Measurements from ENCODE around the gene SGSM1. TPM values are rescaled to one million over a fixed set of nuclear protein-coding genes. Genes with fewer than 3 reads are reported as not detected.

Gene SGSM1
- total RNA-seq, 2 experiments from 2014 or later: 0.13 TPM; not detected in 1

DNA sequence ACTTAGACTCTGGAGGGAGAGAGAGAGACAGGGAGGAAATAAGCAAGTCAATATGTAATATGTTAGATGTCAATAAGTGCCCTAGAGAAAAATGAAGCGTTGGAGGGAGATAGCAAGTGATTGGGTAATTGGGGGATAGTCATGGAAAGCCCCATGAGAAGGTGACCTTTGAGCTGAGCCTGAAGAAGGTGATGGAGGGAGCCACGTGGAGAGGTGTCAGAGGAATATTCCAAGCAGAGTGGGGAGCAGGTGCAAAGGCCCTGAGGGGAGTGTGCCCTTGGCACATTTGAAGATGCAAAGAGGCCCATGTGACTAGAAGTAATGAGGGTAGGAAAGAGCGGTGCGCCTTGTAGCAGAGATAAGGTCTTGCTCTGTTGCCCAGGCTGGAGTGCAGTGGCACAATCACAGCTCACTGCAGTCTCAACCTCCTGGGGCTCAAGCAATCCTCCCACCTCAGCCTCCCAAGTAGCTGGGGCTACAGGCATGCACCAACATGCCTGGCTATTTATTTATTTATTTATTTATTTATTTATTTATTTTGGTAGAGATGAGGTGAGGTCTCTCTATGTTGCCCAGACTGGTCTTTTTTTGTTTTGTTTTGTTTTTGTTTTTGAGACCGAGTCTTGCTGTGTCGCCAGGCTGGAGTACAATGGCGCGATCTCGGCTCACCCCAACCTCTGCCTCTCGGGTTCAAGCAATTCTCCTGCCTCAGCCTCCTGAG lies 138.4 kb downstream of the SGSM1 start:
- DNase-seq: no peak
- no peak overlapping the region for H3K4me3 Mint-ChIP-seq
- CTCF ChIA-PET: interaction anchor here (1.0 to 12.1 kb wide), 3 partner anchors 94 to 111 kb away, joined by 4 to 110 read pairs (median 4); no protein-coding TSS in a partner anchor
- no peak for ATAC-seq
- no peak overlapping the region for H3K27ac Mint-ChIP-seq
- TF ChIP-seq, protein P1, sequence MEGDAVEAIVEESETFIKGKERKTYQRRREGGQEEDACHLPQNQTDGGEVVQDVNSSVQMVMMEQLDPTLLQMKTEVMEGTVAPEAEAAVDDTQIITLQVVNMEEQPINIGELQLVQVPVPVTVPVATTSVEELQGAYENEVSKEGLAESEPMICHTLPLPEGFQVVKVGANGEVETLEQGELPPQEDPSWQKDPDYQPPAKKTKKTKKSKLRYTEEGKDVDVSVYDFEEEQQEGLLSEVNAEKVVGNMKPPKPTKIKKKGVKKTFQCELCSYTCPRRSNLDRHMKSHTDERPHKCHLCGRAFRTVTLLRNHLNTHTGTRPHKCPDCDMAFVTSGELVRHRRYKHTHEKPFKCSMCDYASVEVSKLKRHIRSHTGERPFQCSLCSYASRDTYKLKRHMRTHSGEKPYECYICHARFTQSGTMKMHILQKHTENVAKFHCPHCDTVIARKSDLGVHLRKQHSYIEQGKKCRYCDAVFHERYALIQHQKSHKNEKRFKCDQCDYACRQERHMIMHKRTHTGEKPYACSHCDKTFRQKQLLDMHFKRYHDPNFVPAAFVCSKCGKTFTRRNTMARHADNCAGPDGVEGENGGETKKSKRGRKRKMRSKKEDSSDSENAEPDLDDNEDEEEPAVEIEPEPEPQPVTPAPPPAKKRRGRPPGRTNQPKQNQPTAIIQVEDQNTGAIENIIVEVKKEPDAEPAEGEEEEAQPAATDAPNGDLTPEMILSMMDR (IDR thresholded peaks at IDR 0.05): no peak
- no peaks in the 10 kb centered on the region for H3K36me3 Mint-ChIP-seq (ENCODE audit: low read depth)
- peaks cover 25% of the 10 kb centered on the region for H3K27me3 Mint-ChIP-seq
- no peaks in the 10 kb centered on the region for H3K4me1 Mint-ChIP-seq (ENCODE audit: low read depth)
- H3K9me3 Mint-ChIP-seq: no peaks in the 10 kb centered on the region
- POLR2A ChIA-PET: no interaction called here
- intact Hi-C loops (cut with micrococcal nuclease): no loop called here

DNA sequence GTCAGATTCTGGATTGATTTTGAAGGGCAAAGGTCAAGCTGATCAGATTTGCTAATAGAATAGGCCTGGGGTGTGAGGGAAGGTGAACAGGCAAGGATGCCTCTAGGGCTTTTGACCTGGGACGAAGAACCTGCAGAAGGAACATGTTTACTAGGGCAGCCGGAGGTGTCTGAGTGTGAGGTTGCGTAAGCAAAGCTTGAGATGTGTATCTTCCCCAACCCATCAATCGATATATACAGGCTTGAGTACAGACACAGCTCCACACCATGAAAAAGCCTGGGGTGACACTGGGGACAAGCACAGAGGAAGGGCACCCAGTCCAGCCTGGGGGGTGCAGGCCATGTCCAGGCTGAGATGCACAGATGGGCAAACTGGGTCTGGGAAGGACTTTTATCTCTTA lies 139.4 kb downstream of the SGSM1 start:
- DNase-seq (no peak), ATAC-seq (no peak)
- CTCF ChIA-PET: interaction anchor here (12.1 kb wide), 1 partner anchor 105 kb away, joined by 110 read pairs; no protein-coding TSS in a partner anchor
- TF ChIP-seq, protein P1 (IDR thresholded peaks at IDR 0.05): no peak
- H3K36me3 Mint-ChIP-seq (ENCODE audit: low read depth): no peaks in the 10 kb centered on the region
- peaks cover 33% of the 10 kb centered on the region for H3K27me3 Mint-ChIP-seq
- POLR2A ChIA-PET: no interaction called here
- no peaks in the 10 kb centered on the region for H3K9me3 Mint-ChIP-seq
- H3K27ac Mint-ChIP-seq: no peak overlapping the region
- H3K4me1 Mint-ChIP-seq (ENCODE audit: low read depth): peaks cover 5% of the 10 kb centered on the region
- intact Hi-C loops (cut with micrococcal nuclease): no loop called here
- H3K4me3 Mint-ChIP-seq: no peak overlapping the region

DNA sequence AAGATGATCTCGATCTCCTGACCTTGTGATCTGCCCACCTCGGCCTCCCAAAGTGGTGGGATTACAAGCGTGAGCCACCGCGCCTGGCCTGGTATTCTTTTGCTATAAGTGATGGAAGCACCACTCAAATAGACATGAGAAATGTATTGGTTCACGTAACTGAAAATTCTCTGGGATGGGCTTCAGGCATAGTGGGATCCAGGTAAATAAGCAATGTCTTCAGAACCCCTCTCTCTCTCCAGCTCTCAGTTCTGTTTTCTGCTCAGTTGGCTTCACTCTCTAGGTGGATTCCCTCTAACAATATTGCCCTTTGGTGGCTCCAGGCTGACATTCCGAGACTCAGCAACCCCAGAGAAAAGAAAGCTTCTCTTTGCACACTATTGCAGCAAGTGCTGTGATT lies 141.4 kb downstream of the SGSM1 start:
- peaks cover 13% of the 10 kb centered on the region for H3K4me1 Mint-ChIP-seq (ENCODE audit: low read depth)
- no peaks in the 10 kb centered on the region for H3K9me3 Mint-ChIP-seq
- no peak overlapping the region for H3K27ac Mint-ChIP-seq
- TF ChIP-seq, protein P1 (IDR thresholded peaks at IDR 0.05): no peak
- intact Hi-C loops (cut with micrococcal nuclease): no loop called here
- POLR2A ChIA-PET: no interaction called here
- no peak for DNase-seq
- ATAC-seq: no peak
- H3K36me3 Mint-ChIP-seq (ENCODE audit: low read depth): no peaks in the 10 kb centered on the region
- H3K27me3 Mint-ChIP-seq: peaks cover 43% of the 10 kb centered on the region
- CTCF ChIA-PET: interaction anchor here (0.7 to 12.1 kb wide), 4 partner anchors 8 to 103 kb away, joined by 3 to 110 read pairs (median 4); no protein-coding TSS in a partner anchor
- no peak overlapping the region for H3K4me3 Mint-ChIP-seq

DNA sequence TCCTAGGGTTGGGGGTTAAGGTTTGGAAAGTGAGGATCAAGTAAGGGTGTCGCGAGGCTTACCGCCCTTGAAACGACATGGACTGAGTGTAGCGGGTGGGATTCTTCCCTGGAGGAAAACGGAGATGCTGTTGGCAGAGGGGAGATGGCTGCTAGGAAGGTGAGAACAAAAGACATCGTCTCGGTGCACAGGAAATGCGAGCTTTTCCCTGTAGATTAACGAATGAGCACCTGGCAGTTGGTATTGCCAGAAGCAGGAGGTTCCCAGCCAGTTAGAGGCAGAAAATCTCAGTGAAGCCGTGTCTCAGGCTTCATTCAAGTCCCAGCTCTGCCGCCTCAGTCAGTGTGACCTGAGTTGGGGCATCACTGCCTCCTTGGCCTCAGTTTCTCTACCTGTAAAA lies 141.9 kb downstream of the SGSM1 start:
- no peak overlapping the region for H3K27ac Mint-ChIP-seq
- peaks cover 43% of the 10 kb centered on the region for H3K27me3 Mint-ChIP-seq
- TF ChIP-seq, protein P1 (IDR thresholded peaks at IDR 0.05): no peak
- no peak overlapping the region for H3K4me3 Mint-ChIP-seq
- H3K9me3 Mint-ChIP-seq: no peaks in the 10 kb centered on the region
- ATAC-seq: no peak
- intact Hi-C loops (cut with micrococcal nuclease): no loop called here
- no peak for DNase-seq
- ChIA-PET POLR2A (no interaction called here), CTCF (interaction anchor here (0.7 to 12.1 kb wide), 4 partner anchors 9 to 102 kb away, joined by 3 to 110 read pairs (median 4); no protein-coding TSS in a partner anchor)
- peaks cover 13% of the 10 kb centered on the region for H3K4me1 Mint-ChIP-seq (ENCODE audit: low read depth)
- H3K36me3 Mint-ChIP-seq (ENCODE audit: low read depth): no peaks in the 10 kb centered on the region

All from activated CD8-positive, alpha-beta T cell treated with anti-CD3 and anti-CD28 coated beads for 36 hours (primary cell).